Measurements from ENCODE around the gene PHF12.
"Not testable (repeated sequence)": the region's sequence is repeated elsewhere in the genome, so short reads cannot be mapped to it uniquely, and the experiment has no call there.

PHF12 gene

DNA sequence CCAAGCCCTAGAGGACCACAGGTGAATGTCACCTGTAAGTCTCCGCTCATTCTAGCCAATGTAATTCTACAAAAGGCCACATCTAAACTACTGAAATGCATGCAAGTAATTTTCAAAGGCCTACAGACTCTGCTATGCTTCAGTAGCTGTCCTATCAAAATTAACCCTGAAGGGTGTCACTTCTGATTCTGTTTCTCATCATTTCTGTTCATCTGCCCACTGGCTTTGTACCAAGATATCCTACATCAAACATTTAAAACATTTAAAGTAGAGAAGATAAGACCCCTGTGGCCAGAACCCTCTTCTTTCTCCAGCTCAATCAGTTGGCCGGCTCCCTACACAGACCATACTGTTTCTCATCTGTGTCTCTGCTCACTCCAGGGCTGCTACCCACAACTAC, 21.5 kb downstream of the PHF12 start:
- no peak for DNase-seq (ENCODE audit: low spot score)

DNA sequence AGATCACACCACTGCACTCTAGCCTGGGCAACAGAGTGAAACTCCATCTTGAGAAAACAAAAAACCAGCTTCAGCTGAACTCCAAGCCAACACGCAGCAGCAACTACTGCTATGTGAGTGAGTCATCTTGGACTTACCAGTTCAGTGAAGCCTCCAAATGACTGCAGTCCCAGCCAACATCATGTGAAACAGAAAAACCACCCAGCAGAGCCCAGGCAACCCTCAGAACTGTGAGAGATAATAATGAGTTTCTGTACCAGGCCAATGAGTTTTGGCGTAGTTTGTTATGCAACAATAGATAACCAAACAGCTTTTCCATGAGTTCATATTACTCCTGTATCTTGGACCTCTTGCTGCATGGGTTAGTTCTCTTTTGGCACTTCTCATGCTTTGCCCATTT, 23.3 kb downstream of the PHF12 start:
- no peak for DNase-seq (ENCODE audit: low spot score)

DNA sequence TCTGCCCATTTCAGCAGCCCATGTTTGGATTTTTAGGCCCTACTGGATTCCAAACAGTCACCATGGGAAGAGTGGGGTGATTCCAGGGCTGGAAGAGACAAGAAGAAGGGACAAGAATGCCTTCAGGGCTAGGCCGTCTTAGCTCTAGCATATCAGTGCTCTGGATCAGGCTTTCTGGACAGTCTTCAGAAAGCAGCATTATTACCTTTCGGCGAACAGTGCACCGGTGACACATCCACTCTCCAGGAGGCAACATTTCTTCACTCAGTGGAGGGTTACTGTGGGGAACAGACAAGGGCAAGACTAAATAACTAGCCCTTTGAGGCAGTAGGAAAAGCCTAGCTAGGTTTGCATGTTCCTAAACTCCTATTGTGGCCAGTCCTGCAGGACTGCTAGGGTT, 24.5 kb downstream of the PHF12 start:
- DNase-seq (ENCODE audit: low spot score), result no peak

DNA sequence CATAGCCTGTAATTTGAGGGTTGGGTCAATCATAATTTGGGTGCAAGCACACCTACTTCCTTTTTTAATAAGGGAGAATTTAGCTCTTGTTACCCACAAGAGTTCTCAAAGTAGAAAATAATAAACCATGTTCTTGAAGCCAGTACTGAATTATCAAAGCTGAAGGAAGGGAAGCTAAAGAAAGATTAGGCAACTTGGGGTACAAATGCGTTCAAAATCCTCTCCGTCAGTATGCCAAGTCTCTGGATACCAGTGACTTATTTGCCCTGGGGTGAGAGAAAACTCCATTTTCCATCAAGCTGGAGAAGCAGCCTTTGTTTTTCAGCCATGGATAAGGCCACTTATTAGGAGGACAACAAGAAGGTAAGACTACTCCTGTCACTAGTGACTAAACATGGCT, 25.0 kb downstream of the PHF12 start:
- no peak for DNase-seq (ENCODE audit: low spot score)

DNA sequence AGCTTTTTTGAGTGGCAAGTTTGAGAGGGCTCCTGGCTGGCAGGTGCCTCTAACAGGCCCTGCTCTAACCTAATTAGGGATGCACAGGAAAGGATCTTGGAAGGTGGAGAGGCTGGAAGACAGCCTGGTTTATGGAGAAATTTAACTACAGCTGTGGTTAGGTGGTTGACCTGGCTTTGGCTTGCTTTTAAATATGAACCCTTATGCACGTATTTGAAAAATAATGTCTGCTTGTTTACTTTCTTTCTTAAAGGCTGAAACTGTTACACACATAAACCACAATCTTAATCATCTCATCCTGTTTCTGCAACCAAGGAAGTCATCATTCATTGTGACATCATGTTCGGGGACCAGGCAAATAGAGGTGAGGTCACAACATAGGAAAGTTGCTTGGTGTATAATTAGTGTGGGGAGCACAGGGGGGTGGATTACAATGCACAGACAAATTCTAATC, 25.4 kb downstream of the PHF12 start:
- no peak for DNase-seq (ENCODE audit: low spot score)

DNA sequence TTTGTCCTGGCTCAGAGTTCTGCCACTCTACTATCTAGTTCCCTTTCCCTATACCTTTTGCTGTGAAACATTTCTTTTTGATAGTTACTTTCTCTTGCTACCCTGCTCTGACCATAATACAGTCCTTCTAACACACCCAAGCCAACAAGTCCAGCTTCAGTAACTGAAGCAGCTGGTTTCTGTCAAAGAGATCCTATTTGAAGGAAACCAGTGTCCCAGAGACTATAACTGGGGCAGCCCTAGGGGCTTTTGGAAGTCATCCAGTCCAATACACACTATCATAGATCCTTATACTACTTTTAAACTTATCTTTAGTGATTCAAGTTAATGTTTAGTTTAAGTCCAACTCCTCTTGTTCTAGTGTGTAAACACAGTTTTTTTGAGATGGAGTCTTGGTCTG, 31.1 kb downstream of the PHF12 start:
- DNase-seq (ENCODE audit: low spot score), result no peak

DNA sequence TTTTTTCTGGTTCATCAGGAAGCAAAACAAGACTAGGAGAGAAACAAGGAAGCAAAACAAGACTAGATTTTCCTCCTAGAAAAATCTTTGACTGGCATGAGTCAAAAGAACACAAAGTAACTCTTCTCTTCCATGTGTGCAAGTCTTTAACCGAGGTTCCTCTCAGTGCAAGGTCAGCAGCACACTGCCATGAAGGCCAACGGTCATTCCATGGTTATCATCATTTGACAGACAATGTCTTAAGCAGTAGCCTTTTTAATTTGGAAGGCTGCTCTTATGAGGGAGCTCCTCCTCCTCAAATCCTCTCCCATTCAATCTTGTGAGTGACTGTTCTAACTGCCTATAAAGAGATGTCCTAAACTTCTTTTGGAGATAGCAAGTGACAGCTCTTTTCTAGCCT, 33.0 kb downstream of the PHF12 start:
- no peak for DNase-seq (ENCODE audit: low spot score)

DNA sequence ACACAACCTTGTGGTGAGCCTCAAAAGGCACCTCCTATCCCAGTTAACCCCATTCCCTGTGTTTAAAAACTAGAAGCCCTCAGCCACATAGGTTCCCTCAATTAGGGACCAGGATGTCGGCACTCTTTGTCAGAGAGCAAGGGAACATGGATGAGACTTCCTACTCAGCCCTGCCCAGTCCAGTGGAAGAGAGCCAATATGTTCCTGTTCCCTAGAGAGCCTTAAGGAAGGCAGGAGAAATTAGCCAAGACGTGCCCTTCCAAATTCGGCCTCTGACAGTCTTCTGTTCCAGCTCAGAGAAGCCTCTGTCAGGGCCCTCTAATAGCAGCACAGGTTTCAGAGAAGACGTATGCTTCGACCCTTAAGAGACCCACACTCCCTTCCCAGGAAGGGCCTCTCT, 33.9 kb downstream of the PHF12 start:
- no peak for DNase-seq (ENCODE audit: low spot score)

DNA sequence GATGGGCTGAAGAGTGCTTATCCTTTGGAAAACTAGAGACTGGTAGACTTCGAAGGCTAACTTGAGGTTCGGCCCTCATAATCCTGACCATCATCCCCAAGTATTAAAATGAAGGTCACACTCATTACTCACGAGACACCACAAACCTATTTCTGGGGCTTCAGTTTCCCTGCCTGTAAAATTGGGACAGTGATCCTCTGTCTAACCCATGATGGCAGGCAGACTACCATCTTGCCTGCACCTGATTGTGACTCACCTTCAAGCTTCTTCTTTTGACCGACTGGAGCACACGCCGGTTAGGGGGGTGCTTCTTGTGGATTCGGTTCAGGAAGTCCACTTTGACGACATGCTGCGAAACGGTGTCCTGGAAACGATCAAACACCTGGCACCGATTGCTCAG, 34.3 kb downstream of the PHF12 start:
- DNase-seq (ENCODE audit: low spot score), result no peak

DNA sequence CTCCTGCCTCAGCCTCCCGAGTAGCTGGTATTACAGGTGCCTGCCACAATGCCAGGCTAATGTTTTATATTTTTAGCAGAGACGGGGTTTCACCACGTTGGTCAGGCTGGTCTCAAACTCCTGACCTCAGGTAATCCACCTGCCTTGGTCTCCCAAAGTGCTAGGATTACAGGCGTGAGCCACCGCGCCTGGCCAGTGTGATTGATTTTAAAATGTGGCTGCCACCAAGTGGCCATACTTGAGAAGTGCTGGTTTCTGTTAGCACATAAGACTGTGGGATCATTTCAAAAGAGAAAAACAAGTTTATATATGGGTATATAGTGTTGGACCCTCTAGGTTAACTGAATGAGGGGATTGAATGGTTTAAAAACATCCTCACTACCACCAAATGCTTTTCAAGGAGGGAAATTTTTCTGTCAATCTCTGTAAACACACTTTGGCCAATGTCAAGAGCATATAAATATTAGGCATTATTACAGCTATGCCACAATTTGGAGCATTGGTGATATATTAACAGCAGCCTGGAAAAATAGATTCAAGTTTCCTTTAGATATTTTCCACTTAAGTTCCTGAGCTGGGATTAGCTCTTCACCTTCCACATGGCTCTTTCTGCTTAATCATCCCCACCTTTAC, 34.9 kb downstream of the PHF12 start:
- no peak for DNase-seq (ENCODE audit: low spot score)

DNA sequence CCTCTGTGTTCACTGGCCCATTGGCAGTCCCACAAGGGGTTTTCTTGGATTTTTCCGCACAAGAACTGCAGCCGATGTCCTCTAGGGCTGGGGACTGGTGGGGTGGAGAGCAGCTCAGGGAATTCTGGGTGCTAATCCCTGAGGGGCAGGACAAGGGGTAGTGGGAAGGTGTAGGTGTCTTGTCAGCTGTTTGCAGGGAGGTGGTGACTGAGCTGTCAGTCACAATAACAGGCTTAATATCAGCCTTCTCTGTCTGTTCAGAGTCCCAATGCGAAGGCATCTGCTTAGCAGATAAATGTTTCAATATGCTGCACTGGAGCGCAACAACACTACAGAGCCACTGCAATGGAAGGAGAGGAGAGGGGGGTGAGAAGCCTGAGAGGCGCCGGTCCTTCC, 38.4 kb downstream of the PHF12 start:
- no peak for DNase-seq (ENCODE audit: low spot score)

DNA sequence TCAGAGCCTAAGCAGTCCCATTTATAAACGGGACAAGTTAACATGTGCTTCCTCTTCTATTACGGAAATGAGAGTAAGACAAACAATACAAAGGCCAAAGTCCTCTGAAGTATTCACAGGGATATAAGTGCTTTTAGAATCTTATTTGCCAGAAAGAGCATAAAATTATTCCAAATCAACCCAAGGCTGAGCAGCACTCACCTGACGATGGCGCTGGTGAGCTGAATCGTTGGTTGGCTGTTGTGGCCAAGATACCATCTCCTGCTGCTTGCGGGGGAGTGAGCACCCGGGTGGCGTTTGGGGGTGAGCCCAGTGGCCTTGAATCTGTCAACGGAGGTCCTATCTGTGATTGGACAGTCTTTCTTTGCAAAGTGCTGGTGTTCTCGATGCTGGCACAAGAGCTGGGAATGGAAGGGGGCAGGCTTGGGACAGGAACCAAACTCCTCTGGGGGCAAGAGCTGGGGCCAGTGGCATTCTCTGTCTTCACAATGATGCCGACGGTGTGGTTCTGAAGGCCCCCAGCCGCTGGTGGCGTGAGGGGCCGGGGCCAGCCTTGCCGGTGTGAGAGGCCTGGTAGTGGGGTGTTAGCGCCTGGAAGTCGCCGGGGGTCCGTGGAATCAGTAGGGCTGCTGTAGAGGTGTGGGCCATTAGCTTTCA, 38.9 kb downstream of the PHF12 start:
- DNase-seq (ENCODE audit: low spot score), result no peak

DNA sequence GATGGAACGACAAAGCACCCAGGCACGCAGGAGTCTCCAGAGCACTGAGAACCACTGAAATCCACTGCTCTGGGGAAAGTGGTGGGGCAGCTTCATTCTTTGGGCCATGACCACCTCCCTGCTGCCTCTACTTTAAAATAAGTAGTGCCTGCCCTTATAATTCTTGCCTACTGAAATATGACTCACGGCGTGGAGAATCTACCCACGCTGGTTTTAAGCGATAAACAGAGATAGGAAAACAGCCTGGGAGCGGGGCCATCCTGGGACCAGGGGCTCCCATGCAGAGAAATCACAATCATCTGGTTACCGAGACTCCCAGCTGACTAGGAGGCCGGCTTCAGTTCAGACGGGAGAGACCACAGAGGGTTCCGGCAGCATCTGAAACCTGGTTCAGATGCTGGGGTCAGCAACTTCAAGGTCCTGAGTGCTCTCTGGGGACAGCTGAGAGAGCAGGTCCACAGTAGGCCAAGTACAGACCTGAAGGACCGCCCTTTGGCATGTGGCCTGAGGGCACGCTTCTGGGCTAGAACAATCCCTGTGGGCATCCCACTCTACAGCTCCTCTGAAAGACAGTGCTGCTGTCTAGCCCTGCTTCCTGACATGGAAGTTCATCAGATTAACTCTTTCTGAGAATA, 39.8 kb downstream of the PHF12 start:
- DNase-seq (ENCODE audit: low spot score), result no peak

DNA sequence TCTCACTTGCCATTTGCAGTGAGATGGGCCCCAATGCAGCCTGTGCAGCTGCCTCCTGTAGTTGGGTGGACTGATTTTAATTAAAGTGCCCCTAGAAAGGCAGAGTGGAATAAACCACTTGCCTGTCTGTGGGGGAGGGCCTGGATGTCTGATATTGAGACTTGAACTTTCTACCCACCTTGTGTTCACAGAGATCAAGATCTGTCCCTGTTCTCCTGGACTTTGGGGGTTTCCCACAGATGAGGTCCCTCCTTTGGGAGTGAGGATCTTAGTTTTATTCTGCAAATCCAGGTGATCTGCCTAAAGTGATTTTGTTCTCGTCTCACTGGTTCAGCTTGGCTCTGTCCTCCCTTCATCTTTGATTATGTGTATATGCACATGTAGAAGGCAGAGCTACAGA, 40.8 kb downstream of the PHF12 start:
- DNase-seq (ENCODE audit: low spot score), result no peak

DNA sequence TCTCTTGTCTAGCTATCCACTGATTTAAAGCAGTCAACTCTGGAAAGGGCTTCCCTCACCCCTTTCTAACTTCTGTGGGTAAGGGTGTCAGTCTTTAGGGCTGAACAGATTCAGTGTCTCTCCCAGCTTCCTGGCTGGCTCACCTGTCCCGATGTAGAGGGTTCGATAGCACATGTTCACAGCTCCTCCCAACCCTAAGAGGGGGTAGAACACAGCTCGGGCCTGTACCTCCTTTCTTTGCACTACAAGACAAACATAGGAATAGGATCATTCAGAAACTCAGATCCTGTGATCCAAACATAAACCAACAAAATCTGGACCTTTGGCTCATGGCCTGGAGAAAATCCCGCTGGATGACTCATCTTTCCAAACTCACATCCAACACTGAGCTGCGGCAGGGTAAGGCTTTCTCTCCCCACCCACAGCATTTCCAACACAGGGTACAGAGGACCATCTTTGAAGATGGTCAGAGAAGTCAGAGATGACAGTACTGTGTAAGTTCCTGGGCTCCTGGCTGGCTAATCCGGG, 42.6 kb downstream of the PHF12 start:
- no peak for DNase-seq (ENCODE audit: low spot score)

DNA sequence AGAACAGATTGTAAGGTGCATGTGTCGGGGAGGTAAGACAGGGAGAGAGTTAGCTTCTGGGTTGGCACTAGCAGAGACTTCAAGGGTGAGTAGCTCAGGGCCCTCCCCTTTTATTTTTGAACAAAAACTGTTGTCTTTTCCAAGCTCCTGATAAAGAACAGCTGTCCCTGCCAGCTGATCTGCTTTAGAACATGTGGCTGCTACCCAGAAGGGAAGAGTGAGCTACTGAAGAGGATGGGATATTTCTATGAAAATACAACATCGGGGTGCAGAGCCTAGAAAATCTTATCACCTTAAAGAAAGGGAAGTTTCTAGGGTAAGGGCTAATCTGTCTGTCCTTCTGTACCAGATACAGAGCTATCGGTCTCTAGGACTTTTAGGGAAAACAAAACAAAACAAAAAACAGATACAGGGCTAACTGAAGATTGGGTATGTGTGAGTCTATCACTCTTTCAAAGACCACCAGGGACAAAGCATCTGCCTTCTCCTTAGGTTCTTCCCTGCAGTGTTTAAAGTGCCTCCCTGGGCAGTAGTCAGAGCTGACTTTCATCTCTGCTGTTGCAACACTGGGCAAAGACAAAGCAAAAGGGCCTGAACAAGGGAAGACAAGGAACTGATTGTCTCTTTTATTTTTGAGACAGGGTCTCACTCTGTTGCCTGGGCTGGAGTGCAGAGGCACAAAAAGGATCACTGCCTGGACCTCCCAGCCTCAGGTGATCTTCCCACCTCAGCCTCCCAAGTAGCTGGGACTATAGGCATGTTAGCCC, 43.4 kb downstream of the PHF12 start:
- DNase-seq (ENCODE audit: low spot score), result no peak

DNA sequence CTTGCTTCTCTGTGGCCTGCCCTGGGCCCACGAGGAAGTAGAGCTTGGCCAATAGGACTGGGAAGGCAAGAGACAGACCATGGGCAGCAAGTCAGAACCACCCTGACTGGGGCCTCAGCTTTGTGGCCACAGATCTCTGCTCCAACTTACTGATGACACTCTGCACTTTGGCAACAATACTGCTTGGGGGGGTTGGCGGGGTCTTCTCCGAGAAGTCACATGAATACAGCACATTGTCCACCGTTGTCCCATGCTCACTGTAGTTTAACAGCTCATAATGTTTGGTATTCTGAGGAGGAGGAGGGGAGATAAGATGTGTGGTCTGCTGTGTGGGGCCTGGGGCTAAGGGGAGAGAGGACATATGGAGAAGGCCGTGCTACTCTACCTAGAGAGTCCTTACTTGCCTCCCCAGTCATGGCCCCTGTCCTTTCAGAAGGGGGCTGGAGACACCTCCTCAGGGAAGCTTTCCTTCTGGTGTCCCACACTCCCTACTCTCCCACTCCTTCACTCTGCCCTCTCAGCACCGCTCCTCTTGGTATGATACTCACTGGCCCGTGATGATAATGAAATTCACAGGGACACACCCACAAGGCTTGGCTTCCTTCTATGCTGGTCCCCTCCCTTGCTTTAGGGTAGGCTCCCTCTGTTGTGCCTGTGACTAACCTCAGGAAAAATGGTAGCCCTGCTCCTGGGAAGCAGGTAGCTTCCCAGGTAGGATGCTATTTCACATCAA, 44.4 kb downstream of the PHF12 start:
- DNase-seq (ENCODE audit: low spot score), result no peak

DNA sequence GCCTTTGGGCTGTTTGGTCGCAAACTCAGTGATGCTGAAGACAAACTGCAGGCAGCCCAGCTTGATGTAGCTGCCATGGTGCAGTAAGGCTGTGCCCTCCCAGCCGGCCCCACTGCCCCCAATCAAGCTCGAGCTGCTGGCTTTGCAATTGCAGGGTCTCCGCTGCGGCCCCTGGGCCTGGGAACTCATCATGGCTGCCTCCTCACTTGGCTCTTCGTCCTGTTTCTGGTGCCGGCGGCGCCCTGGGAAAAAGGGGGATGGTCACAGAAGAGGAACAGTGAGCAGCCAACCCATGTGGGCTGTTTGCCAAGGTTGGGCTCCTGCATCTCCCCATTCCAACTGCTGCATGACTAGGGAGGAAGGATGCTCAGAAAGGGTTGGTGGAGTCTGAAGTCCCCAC, 45.0 kb downstream of the PHF12 start:
- DNase-seq (ENCODE audit: low spot score), result no peak

DNA sequence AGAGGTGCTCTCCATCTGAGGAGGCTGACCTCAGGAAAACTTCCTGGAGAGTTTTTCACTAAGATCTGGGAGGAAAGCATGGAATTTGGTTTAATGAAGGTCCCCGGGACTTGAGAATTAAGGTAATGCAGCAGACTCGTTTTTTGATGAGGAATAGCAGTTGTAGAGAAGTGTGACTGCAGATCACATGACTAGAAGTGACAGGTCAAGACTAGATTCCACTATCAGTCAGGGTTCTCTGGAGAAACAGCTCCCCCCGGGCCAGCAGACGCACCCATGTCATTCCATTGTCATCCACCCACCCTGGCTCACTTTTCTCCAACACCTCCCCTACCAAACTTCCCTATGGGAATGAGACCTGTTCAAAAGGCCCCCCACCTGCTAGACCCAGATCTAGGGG, 46.5 kb downstream of the PHF12 start:
- no peak for DNase-seq (ENCODE audit: low spot score)

DNA sequence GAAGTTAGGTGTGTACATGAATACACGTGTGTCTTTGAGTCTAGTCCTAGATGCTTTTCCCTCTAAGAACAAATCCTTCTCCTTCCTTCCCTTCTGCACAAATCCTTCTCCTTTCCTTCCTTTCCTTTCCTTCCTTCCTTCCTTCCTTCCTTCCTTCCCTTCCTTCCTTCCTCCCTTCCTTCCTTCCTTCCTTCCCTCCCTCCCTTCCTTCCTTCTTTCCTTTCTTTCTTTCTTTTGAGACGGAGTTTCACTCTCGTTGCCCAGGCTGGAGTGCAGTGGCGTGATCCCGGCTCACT, 47.8 kb downstream of the PHF12 start:
- not testable (repeated sequence) for DNase-seq (ENCODE audit: low spot score)

DNA sequence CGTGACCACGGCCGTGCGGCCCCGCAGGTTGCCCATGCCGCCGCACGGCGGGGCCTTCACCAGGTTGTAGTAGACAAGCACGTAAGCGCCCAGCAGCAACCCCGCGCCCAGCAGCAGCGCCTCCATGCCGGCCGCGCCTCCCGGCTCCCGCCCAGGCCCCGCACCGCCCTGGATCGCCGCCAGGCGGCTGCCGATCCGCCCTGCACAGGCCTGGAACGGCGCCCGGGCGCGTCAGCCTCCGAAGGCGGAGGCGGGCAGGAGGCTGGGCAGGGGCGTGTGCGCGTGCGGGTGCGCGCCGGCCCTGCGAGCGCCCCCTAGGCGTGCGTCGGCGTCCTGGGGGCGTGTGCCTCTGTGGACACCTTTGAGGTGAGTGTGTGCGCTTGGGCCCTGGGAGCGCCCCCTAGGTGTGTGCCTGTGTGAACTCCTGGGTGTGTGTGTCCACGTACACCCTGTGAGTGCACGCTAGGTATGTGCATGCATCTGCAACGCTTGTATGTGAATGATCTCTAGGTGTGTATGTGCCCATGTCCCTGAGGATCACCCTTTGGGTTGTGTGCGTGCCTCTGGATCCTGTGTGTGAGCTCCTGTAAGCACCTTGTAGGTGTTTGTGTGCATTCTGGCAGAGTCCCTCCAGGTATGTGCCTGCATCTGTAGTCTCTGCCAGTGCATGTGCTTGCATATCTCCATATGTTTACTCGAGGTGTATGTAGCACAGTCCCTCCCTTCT, 48.3 kb downstream of the PHF12 start, which contains the start of gene DHRS13:
Gene DHRS13, minus strand, starts transcription at position 261 of the 727 bp plus-strand sequence. Its CDS starts 135 bp downstream, at position 126.
- DNase-seq (ENCODE audit: low spot score), result peak; percentile 73
